PC-9 (cell line): ENCODE results near the gene NYNRIN. TPM values are rescaled to one million over a fixed set of nuclear protein-coding genes. Genes with fewer than 3 reads are reported as not detected.

Experiments used
- BruUV-seq: library from RNA; stranded (reverse); fragments of 400-500 nt; replicated peaks from 2 replicates; lab custom pipeline; 2021; lab: Mats Ljungman, UMichigan
- CTCF ChIA-PET: fragments of 300-600 bp; sonication (Branson Sonifier 250); formaldehyde crosslinking; loops from one replicate; lab custom pipeline; 2022; ENCODE audit warnings: antibody characterized with exemption; lab: Charles Lee
- POLR2A ChIA-PET: fragments of 300-600 bp; sonication (Branson Sonifier 250); formaldehyde crosslinking; loops from one replicate; lab custom pipeline; 2022; ENCODE audit warnings: antibody characterized with exemption; ENCODE audit not compliant: unreplicated experiment; lab: Charles Lee
- DNase-seq, 2 experiments: peaks; one replicate each; pipeline versions ENCODE4 v3.0.0 to v3.0.0-alpha.2; 2015 to 2022; ENCODE audit warnings: mixed read lengths in 1 of 2
- H2AFZ ChIP-seq: fragments of 200-600 bp; sonication (generic); 2 replicates; pipeline ENCODE4 v1.8.1; 2017; ENCODE audit warnings: antibody characterized with exemption
- H3F3A ChIP-seq: fragments of 200-600 bp; sonication (generic); 2 replicates; pipeline ENCODE4 v1.8.1; 2017; ENCODE audit warnings: antibody characterized with exemption, mild to moderate bottlenecking, low read depth; ENCODE audit not compliant: insufficient read depth
- H3K27ac ChIP-seq: fragments of 200-600 bp; sonication (generic); 2 replicates; pipeline ENCODE4 v1.6.1; 2016; ENCODE audit warnings: mixed run types
- H3K27me3 ChIP-seq: fragments of 200-600 bp; sonication (generic); 2 replicates; pipeline ENCODE4 v1.6.1; 2016; ENCODE audit warnings: low read depth, mixed run types; ENCODE audit not compliant: insufficient read depth
- H3K36me3 ChIP-seq: fragments of 200-600 bp; sonication (generic); 2 replicates; pipeline ENCODE4 v1.6.1; 2016; ENCODE audit warnings: low read depth, mixed run types
- H3K4me1 ChIP-seq: fragments of 200-600 bp; sonication (generic); replicated peaks from 2 replicates; pipeline ENCODE4 v1.6.1; 2016; ENCODE audit warnings: mixed run types; ENCODE audit not compliant: insufficient read depth
- H3K4me2 ChIP-seq: fragments of 200-600 bp; sonication (generic); 2 replicates; pipeline ENCODE4 v1.6.1; 2017; ENCODE audit warnings: mixed run types
- H3K4me3 ChIP-seq: fragments of 200-600 bp; sonication (generic); 2 replicates; pipeline ENCODE4 v1.6.1; 2016; ENCODE audit warnings: mixed run types
- H3K79me2 ChIP-seq: fragments of 200-600 bp; sonication (generic); 2 replicates; pipeline ENCODE4 v1.6.1; 2017; ENCODE audit warnings: low read depth, mixed run types
- H3K9me2 ChIP-seq: fragments of 200-600 bp; sonication (generic); 2 replicates; pipeline ENCODE4 v1.8.1; 2017; ENCODE audit warnings: mild to moderate bottlenecking; ENCODE audit not compliant: insufficient read depth
- H3K9me3 ChIP-seq: fragments of 200-600 bp; sonication (generic); 2 replicates; pipeline ENCODE4 v1.8.1; 2016; ENCODE audit warnings: low read depth; ENCODE audit not compliant: insufficient read depth
- H4K20me1 ChIP-seq: fragments of 200-600 bp; sonication (generic); 2 replicates; pipeline ENCODE4 v1.8.1; 2017; ENCODE audit not compliant: insufficient read depth
- EZH2 ChIP-seq: fragments of 200-600 bp; sonication (generic); IDR thresholded peaks from 2 replicates; pipeline ENCODE4 v1.8.0; 2017; ENCODE audit warnings: antibody characterized with exemption, low read depth
- intact Hi-C: fragments of 100-400 bp; cut with micrococcal nuclease; formaldehyde crosslinking; loops from one replicate; pipeline ENCODE4 v1.10.0; 2022; ENCODE audit not compliant: unreplicated experiment
- total RNA-seq: library from RNA; stranded (reverse); gene quantifications from 2 replicates; pipeline ENCODE4 v1.2.3, GENCODE V29; 2021
- TF ChIP-seq, protein P1 (sequence below): fragments of 200-600 bp; sonication (generic); conservative IDR thresholded peaks from 2 replicates; pipeline ENCODE4 v1.6.1; 2017; ENCODE audit warnings: mixed run types, antibody characterized with exemption, mild to moderate bottlenecking, moderate library complexity

NYNRIN gene
- total RNA-seq, 1 experiment from 2014 or later = 17.7 TPM

DNA sequence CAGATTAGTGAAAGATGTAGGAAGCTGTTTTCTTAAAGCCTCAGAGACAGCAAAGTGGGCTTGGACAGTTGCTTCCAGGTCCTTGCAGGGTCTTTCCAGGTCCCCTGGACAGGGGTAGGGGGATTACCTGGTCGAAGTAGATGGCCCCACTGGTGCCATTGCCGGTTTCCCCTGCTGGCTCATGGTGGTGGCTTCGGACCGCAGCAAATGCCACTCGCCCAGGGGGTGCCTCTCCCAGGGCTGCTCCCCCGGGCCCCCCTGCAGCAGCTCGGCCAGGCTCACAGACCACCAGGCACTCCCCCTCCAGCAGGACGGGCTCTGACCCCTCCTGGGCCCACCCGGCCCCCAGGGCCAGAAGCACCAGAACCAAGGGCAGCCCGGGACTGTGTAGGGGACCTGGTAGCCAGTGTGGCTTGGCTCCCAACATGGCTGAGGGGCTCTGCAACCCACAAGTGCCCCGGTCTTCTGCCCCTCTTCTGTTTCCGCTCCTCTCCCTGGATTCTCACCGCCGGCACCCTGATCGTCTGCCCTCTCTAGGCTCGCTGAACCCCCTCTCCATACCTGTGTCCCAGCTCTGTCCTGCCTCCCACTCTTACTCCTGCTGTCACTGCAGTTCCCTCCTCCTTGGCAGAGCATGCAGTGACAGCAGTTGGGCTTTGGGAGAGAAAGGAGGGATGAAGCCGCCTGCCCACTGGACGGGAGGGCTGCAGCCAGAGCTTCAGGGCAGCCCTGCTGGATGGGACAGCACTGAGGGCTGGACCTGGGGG is 30.0 kb downstream of the NYNRIN start:
- H2AFZ ChIP-seq = no peak overlapping the region
- no peaks in the 10 kb centered on the region for H3K36me3 ChIP-seq
- BruUV-seq = no TSS peak
- ChIA-PET CTCF (interaction anchor here (0.5 kb wide), 1 partner anchor 10 kb away, joined by 4 read pairs; no protein-coding TSS in a partner anchor), POLR2A (no interaction called here)
- peaks cover 28% of the 10 kb centered on the region for H3K4me1 ChIP-seq
- TF ChIP-seq EZH2 = no peak
- TF ChIP-seq, protein P1, sequence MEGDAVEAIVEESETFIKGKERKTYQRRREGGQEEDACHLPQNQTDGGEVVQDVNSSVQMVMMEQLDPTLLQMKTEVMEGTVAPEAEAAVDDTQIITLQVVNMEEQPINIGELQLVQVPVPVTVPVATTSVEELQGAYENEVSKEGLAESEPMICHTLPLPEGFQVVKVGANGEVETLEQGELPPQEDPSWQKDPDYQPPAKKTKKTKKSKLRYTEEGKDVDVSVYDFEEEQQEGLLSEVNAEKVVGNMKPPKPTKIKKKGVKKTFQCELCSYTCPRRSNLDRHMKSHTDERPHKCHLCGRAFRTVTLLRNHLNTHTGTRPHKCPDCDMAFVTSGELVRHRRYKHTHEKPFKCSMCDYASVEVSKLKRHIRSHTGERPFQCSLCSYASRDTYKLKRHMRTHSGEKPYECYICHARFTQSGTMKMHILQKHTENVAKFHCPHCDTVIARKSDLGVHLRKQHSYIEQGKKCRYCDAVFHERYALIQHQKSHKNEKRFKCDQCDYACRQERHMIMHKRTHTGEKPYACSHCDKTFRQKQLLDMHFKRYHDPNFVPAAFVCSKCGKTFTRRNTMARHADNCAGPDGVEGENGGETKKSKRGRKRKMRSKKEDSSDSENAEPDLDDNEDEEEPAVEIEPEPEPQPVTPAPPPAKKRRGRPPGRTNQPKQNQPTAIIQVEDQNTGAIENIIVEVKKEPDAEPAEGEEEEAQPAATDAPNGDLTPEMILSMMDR = no peak
- H4K20me1 ChIP-seq = 0 out of 2 replicates have a peak, but pooled peaks cover 4% of the 10 kb centered on the region
- H3F3A ChIP-seq = peaks cover 23% of the 10 kb centered on the region; the same call in 1 of the 2 replicates
- peaks cover 14% of the 10 kb centered on the region for H3K79me2 ChIP-seq
- no peaks in the 10 kb centered on the region for H3K27me3 ChIP-seq
- H3K4me2 ChIP-seq = peak overlapping the region; percentile 83
- intact Hi-C loops = no loop called here
- no peak overlapping the region for H3K27ac ChIP-seq
- no peak for DNase-seq
- no peaks in the 10 kb centered on the region for H3K9me3 ChIP-seq
- H3K9me2 ChIP-seq = no peaks in the 10 kb centered on the region
- H3K4me3 ChIP-seq = peak overlapping the region; percentile 64; the same call in 1 of the 2 replicates

- intact Hi-C loops = loop anchor here (2.0 to 5.0 kb wide), 2 partner anchors 37 to 187 kb away; partner anchors contain the start of gene TINF2
- Histone ChIP-seq H3K4me2 (peak within 1 kb of the TSS; percentile 83), H3K79me2 (peaks cover 14% of the 10 kb centered on the region), H3K27ac (peak within 1 kb of the TSS; percentile 53; the same call in 1 of the 2 replicates), H3K36me3 (no peaks in the 10 kb centered on the region), H3F3A (peaks cover 23% of the 10 kb centered on the region; the same call in 1 of the 2 replicates), H3K4me1 (peaks cover 28% of the 10 kb centered on the region), H4K20me1 (0 out of 2 replicates have a peak, but pooled peaks cover 4% of the 10 kb centered on the region), H2AFZ (peak within 1 kb of the TSS; percentile 80), H3K27me3 (no peaks in the 10 kb centered on the region), H3K9me2 (no peaks in the 10 kb centered on the region), H3K4me3 (peak within 1 kb of the TSS; percentile 64), H3K9me3 (no peaks in the 10 kb centered on the region)
- TSS peak; percentile 87 for BruUV-seq
- peak; percentile 61 to 80 for DNase-seq
- ChIA-PET CTCF (interaction anchor here (1.4 kb wide), 1 partner anchor 96 kb away, joined by 7 read pairs; no protein-coding TSS in a partner anchor), POLR2A (interaction anchor here (0.6 to 1.7 kb wide), 4 partner anchors 38 to 1046 kb away, joined by 3 to 11 read pairs (median 6); partner anchors contain the start of genes RIPK3 and TINF2)
- TF ChIP-seq, protein P1 = no peak
- no peak for TF ChIP-seq EZH2
These were observed 30.8 kb downstream of the NYNRIN start, which contains the start of the genes CBLN3 and KHNYN for GRCh38 chr14:24429395-24430142. Gene CBLN3 (minus strand): TSS chr14:24429668. CDS start chr14:24429054, 614 bp downstream. Gene KHNYN (plus strand): TSS chr14:24429954. CDS start chr14:24430731, 777 bp downstream.
